Liver (tissue), 9 donors: ENCODE results near the gene SLC25A26. TPM values are rescaled to one million over a fixed set of nuclear protein-coding genes. Genes with fewer than 3 reads are reported as not detected.

Experiments used
- DNase-seq: peaks from one replicate; pipeline ENCODE4 v3.0.0-alpha.2; 2017; ENCODE audit warnings: low spot score
- H3K27ac ChIP-seq, 2 donors: one replicate each; pipeline ENCODE4 v1.7.0; 2013; ENCODE audit warnings: inconsistent platforms in 2 of 2, low read length in 2 of 2, control low read depth in 1 of 2, low read depth in 1 of 2, mild to moderate bottlenecking in 1 of 2
- H3K27me3 ChIP-seq, 4 donors: one replicate each; pipeline versions ENCODE4 v1.6.1 to v1.7.0; 2013; ENCODE audit warnings: low read length in 3 of 4, inconsistent platforms in 1 of 4, mild to moderate bottlenecking in 1 of 4, moderate library complexity in 1 of 4; ENCODE audit not compliant: control insufficient read depth in 4 of 4, insufficient read depth in 4 of 4
- H3K36me3 ChIP-seq, 4 donors: one replicate each; pipeline versions ENCODE4 v1.6.1 to v1.7.0; 2013; ENCODE audit warnings: low read length in 3 of 4, mild to moderate bottlenecking in 3 of 4, low read depth in 1 of 4, moderate library complexity in 1 of 4; ENCODE audit not compliant: control insufficient read depth in 4 of 4, insufficient read depth in 3 of 4
- H3K4me1 ChIP-seq, 4 donors: one replicate each; pipeline versions ENCODE4 v1.6.1 to v1.7.0; 2013; ENCODE audit warnings: low read length in 3 of 4, mild to moderate bottlenecking in 3 of 4, moderate library complexity in 1 of 4; ENCODE audit not compliant: control insufficient read depth in 4 of 4, insufficient read depth in 4 of 4
- H3K4me3 ChIP-seq, 3 donors: one replicate each; pipeline versions ENCODE4 v1.6.1 to v1.7.0; 2013; ENCODE audit warnings: low read length in 3 of 3, control low read depth in 1 of 3, low read depth in 1 of 3, mild to moderate bottlenecking in 1 of 3
- H3K9ac ChIP-seq, 2 donors: one replicate each; pipeline ENCODE4 v1.7.0; 2013; ENCODE audit warnings: low read length in 2 of 2, mild to moderate bottlenecking in 2 of 2, moderate library complexity in 2 of 2, control low read depth in 1 of 2, low read depth in 1 of 2
- H3K9me3 ChIP-seq, 4 donors: one replicate each; pipeline versions ENCODE4 v1.6.1 to v1.7.0; 2013; ENCODE audit warnings: low read length in 3 of 4; ENCODE audit not compliant: control insufficient read depth in 4 of 4
- EGR1 ChIP-seq, 2 donors: IDR thresholded peaks; 2 replicates each; pipeline ENCODE4 v1.6.1; 2016 to 2018; ENCODE audit warnings: antibody characterized with exemption in 2 of 2, low read depth in 2 of 2
- FOXA1 ChIP-seq: IDR thresholded peaks from 2 replicates; pipeline ENCODE4 v1.6.1; 2016; ENCODE audit warnings: antibody characterized with exemption
- FOXA2 ChIP-seq: IDR thresholded peaks from 2 replicates; pipeline ENCODE4 v1.6.1; 2016; ENCODE audit warnings: antibody characterized with exemption
- GABPA ChIP-seq, 2 donors: IDR thresholded peaks in 1 of 2; conservative IDR thresholded peaks in 1 of 2; 2 replicates each; pipeline ENCODE4 v1.6.1; 2016; ENCODE audit warnings: antibody characterized with exemption in 2 of 2, mild to moderate bottlenecking in 1 of 2, moderate library complexity in 1 of 2
- HNF4A ChIP-seq, 2 donors: conservative IDR thresholded peaks; 2 replicates each; pipeline ENCODE4 v1.6.1; 2016; ENCODE audit warnings: antibody characterized with exemption in 2 of 2, mild to moderate bottlenecking in 2 of 2
- HNF4G ChIP-seq: IDR thresholded peaks from 2 replicates; pipeline ENCODE4 v1.6.1; 2016; ENCODE audit warnings: antibody characterized with exemption
- JUND ChIP-seq, 2 donors: IDR thresholded peaks; 2 replicates each; pipeline ENCODE4 v1.6.1; 2016; ENCODE audit warnings: antibody characterized with exemption in 2 of 2
- MAX ChIP-seq: IDR thresholded peaks from 2 replicates; pipeline ENCODE4 v1.6.1; 2016; ENCODE audit warnings: antibody characterized with exemption
- NR2F2 ChIP-seq: IDR thresholded peaks from 2 replicates; pipeline ENCODE4 v1.6.1; 2016; ENCODE audit warnings: antibody characterized with exemption
- RAD21 ChIP-seq, 2 donors: IDR thresholded peaks; 2 replicates each; pipeline ENCODE4 v1.6.1; 2016; ENCODE audit warnings: antibody characterized with exemption in 2 of 2, mild to moderate bottlenecking in 2 of 2
- REST ChIP-seq: IDR thresholded peaks from 2 replicates; pipeline ENCODE4 v1.6.1; 2016; ENCODE audit warnings: antibody characterized with exemption, mild to moderate bottlenecking
- RXRA ChIP-seq, 2 donors: IDR thresholded peaks; 2 replicates each; pipeline ENCODE4 v1.6.1; 2017 to 2018; ENCODE audit warnings: antibody characterized with exemption in 2 of 2, mild to moderate bottlenecking in 1 of 2
- SP1 ChIP-seq: IDR thresholded peaks from 2 replicates; pipeline ENCODE4 v1.6.1; 2018; ENCODE audit warnings: antibody characterized with exemption, mild to moderate bottlenecking
- TAF1 ChIP-seq: conservative IDR thresholded peaks from 2 replicates; pipeline ENCODE4 v1.6.1; 2016; ENCODE audit warnings: antibody characterized with exemption, mild to moderate bottlenecking
- YY1 ChIP-seq: IDR thresholded peaks from 2 replicates; pipeline ENCODE4 v1.6.1; 2016; ENCODE audit warnings: antibody characterized with exemption, mild to moderate bottlenecking
- ZBTB33 ChIP-seq: IDR thresholded peaks from 2 replicates; pipeline ENCODE4 v1.6.1; 2016; ENCODE audit warnings: antibody characterized with exemption
- WGBS: extraction: QIAGEN DNeasy Blood & Tissue Kit; methylation state at CpG from one replicate; pipeline ENCODE4 v1.1.7; 2013; 5-methylcytosine and 5-hydroxymethylcytosine counted together
- polyA plus RNA-seq, 2 donors: library from polyadenylated mRNA; stranded (reverse) in 1 of 2; unstranded in 1 of 2; fragments of 200-250 nt in 1 of 2; fragments of >200 nt in 1 of 2; fragmentation: Nextera tagmentation in 1 of 2; extraction: Ambion mirVana in 1 of 2; gene quantifications; one replicate each; pipeline versions ENCODE4 v1.2.1 to v1.2.3, GENCODE V29; 2013 to 2015
- total RNA-seq, 2 donors: library from RNA; depleted of rRNA; stranded (reverse); fragments of >200 nt; gene quantifications; one replicate each; pipeline ENCODE4 v1.2.3, GENCODE V29; 2014
- TF ChIP-seq, protein P1 (sequence below): IDR thresholded peaks from 2 replicates; pipeline ENCODE4 v1.6.1; 2016; ENCODE audit warnings: antibody characterized with exemption
- TF ChIP-seq, protein P2 (sequence below): fragments of 150-350 bp; IDR thresholded peaks from 2 replicates; pipeline ENCODE4 v1.5.1; 2017; ENCODE audit warnings: improper control_type of control experiment, low read depth, low read length; ENCODE audit not compliant: missing input control
- donor health status: healthy.
- donor health status: healthy.
- donor health status: healthy.
- donor health status: healthy.
- donor health status: healthy.

Gene SLC25A26
- total and polyA plus RNA-seq, 4 donors, result 9.9 to 21.6 (median 12.8) TPM

GRCh38 chr3:66411474-66411873 lies 190.7 kb downstream of the SLC25A26 start:
- Histone ChIP-seq H3K4me1 (peaks cover 0 to 19% (median 10%) of the 10 kb centered on the region in 4 donors), H3K27me3 (no peaks in the 10 kb centered on the region), H3K4me3 (no peak overlapping the region), H3K9me3 (no peaks in the 10 kb centered on the region), H3K9ac (no peak overlapping the region), H3K27ac (no peak overlapping the region), H3K36me3 (peaks cover 12 to 48% (median 28%) of the 10 kb centered on the region in 4 donors)
- 75% methylated on average over 8 of the region's 8 CpGs for WGBS
- TF ChIP-seq SP1, result no peak
- no peak for TF ChIP-seq FOXA2
- no peak for TF ChIP-seq FOXA1
- no peak for TF ChIP-seq HNF4A (conservative IDR thresholded peaks at IDR 0.05)
- no peak for TF ChIP-seq EGR1 (IDR thresholded peaks at IDR 0.05; ENCODE audit: low read depth in 2 of 2)
- TF ChIP-seq JUND (IDR thresholded peaks at IDR 0.05), result no peak
- TF ChIP-seq ZBTB33, result no peak
- TF ChIP-seq, protein P1, sequence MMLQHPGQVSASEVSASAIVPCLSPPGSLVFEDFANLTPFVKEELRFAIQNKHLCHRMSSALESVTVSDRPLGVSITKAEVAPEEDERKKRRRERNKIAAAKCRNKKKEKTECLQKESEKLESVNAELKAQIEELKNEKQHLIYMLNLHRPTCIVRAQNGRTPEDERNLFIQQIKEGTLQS, result no peak
- TF ChIP-seq GABPA (IDR thresholded peaks at IDR 0.05 in 1 of 2, conservative IDR thresholded peaks at IDR 0.05 in 1 of 2), result no peak
- no peak for TF ChIP-seq HNF4G
- TF ChIP-seq YY1, result no peak
- TF ChIP-seq NR2F2, result no peak
- TF ChIP-seq REST, result no peak
- no peak for TF ChIP-seq MAX
- TF ChIP-seq, protein P2, sequence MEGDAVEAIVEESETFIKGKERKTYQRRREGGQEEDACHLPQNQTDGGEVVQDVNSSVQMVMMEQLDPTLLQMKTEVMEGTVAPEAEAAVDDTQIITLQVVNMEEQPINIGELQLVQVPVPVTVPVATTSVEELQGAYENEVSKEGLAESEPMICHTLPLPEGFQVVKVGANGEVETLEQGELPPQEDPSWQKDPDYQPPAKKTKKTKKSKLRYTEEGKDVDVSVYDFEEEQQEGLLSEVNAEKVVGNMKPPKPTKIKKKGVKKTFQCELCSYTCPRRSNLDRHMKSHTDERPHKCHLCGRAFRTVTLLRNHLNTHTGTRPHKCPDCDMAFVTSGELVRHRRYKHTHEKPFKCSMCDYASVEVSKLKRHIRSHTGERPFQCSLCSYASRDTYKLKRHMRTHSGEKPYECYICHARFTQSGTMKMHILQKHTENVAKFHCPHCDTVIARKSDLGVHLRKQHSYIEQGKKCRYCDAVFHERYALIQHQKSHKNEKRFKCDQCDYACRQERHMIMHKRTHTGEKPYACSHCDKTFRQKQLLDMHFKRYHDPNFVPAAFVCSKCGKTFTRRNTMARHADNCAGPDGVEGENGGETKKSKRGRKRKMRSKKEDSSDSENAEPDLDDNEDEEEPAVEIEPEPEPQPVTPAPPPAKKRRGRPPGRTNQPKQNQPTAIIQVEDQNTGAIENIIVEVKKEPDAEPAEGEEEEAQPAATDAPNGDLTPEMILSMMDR, result no peak
- no peak for TF ChIP-seq RAD21 (IDR thresholded peaks at IDR 0.05)
- TF ChIP-seq RXRA (IDR thresholded peaks at IDR 0.05), result no peak
- no peak for TF ChIP-seq TAF1
- DNase-seq, result no peak
